SIG-M5 treated with dmso at 0.1 percent for 504 hours (cell line): Measurements from ENCODE around the gene BRPF1.

Experiments used
- DNase-seq: peaks from one replicate; lab custom pipeline; 2025; ENCODE audit not compliant: unreplicated experiment; lab: John Stamatoyannopoulos, UW

Gene BRPF1

GRCh38 chr3:9731206-9732079 is at the start of gene BRPF1:
TSS of gene BRPF1 (plus strand) at chr3:9731735. CDS start at chr3:9734141, 2,406 bp downstream.
- DNase-seq: peak; percentile 99

- DNase-seq: no peak
Measured at GRCh38 chr3:9682096-9682495, 49.4 kb upstream of the BRPF1 start.

GRCh38 chr3:9683426-9683825 is 48.1 kb upstream of the BRPF1 start:
- DNase-seq: no peak

GRCh38 chr3:9685216-9686049 is 46.1 kb upstream of the BRPF1 start:
- no peak for DNase-seq

- DNase-seq: no peak
Measured at GRCh38 chr3:9686050-9686550, 45.4 kb upstream of the BRPF1 start.

GRCh38 chr3:9686703-9687102 is 44.8 kb upstream of the BRPF1 start:
- DNase-seq: no peak

GRCh38 chr3:9687514-9687913 is 44.0 kb upstream of the BRPF1 start:
- no peak for DNase-seq

GRCh38 chr3:9688961-9689360 is 42.6 kb upstream of the BRPF1 start:
- DNase-seq: no peak

- DNase-seq: no peak
Measured at GRCh38 chr3:9689757-9690156, 41.8 kb upstream of the BRPF1 start.

GRCh38 chr3:9690451-9691450 is 40.8 kb upstream of the BRPF1 start:
- no peak for DNase-seq

GRCh38 chr3:9691636-9692035 is 39.9 kb upstream of the BRPF1 start:
- no peak for DNase-seq

GRCh38 chr3:9692416-9692815 is 39.1 kb upstream of the BRPF1 start:
- no peak for DNase-seq

GRCh38 chr3:9695345-9695744 is 36.2 kb upstream of the BRPF1 start:
- no peak for DNase-seq

- DNase-seq: no peak
Measured at GRCh38 chr3:9695746-9696145, 35.8 kb upstream of the BRPF1 start.

GRCh38 chr3:9696480-9697220 is 34.9 kb upstream of the BRPF1 start:
- DNase-seq: no peak

- DNase-seq: no peak
Measured at GRCh38 chr3:9697892-9698291, 33.6 kb upstream of the BRPF1 start.

GRCh38 chr3:9698293-9698692 is 33.2 kb upstream of the BRPF1 start:
- DNase-seq: no peak

GRCh38 chr3:9700536-9700935 is 31.0 kb upstream of the BRPF1 start:
- no peak for DNase-seq

GRCh38 chr3:9701006-9701405 is 30.5 kb upstream of the BRPF1 start:
- no peak for DNase-seq

- no peak for DNase-seq
Measured at GRCh38 chr3:9701711-9702110, 29.8 kb upstream of the BRPF1 start.
